HepG2 (cell line): ENCODE results near the gene ZNF189. TPM values are rescaled to one million over a fixed set of nuclear protein-coding genes. Genes with fewer than 3 reads are reported as not detected.
A peak's percentile ranks its signal among the peaks of the same experiment; 100 is the strongest.

ENCODE experiments used
- AHDC1 ChIP-seq: sonication (generic); formaldehyde crosslinking; IDR thresholded peaks from 2 replicates; pipeline ENCODE4 v1.5.1; 2020; ENCODE audit warnings: mild to moderate bottlenecking, missing genetic modification reagents, borderline replicate concordance
- ATF7 ChIP-seq, 2 experiments: fragments of 450-650 bp in 1 of 2; sonication (generic) in 1 of 2; formaldehyde crosslinking in 1 of 2; IDR thresholded peaks; 2 replicates each; pipeline versions ENCODE4 v1.4.0 to v1.6.1; 2016 to 2020; ENCODE audit warnings: antibody characterized with exemption in 1 of 2, mild to moderate bottlenecking in 1 of 2, missing genetic modification reagents in 1 of 2
- DBP ChIP-seq: sonication (generic); formaldehyde crosslinking; IDR thresholded peaks from 2 replicates; pipeline ENCODE4 v1.4.0; 2020; ENCODE audit warnings: missing genetic modification reagents; ENCODE audit errors: not compliant biosample characterization
- EZH2 ChIP-seq: conservative IDR thresholded peaks from 2 replicates; pipeline ENCODE4 v1.6.1; 2012; ENCODE audit warnings: mild to moderate bottlenecking, low read depth, low read length, moderate library complexity
- FOXP4 ChIP-seq: sonication (generic); formaldehyde crosslinking; IDR thresholded peaks from 2 replicates; pipeline ENCODE4 v1.4.0; 2020; ENCODE audit warnings: missing genetic modification reagents
- HMG20A ChIP-seq: IDR thresholded peaks from 2 replicates; pipeline ENCODE4 v1.6.1; 2016; ENCODE audit warnings: borderline replicate concordance
- HOXA5 ChIP-seq: sonication (generic); formaldehyde crosslinking; IDR thresholded peaks from 2 replicates; pipeline ENCODE4 v1.4.0; 2020; ENCODE audit warnings: missing genetic modification reagents
- IRF2 ChIP-seq: IDR thresholded peaks from 2 replicates; pipeline ENCODE4 v1.6.1; 2018; ENCODE audit warnings: missing genetic modification reagents, missing compliant biosample characterization
- KDM2A ChIP-seq: sonication (generic); formaldehyde crosslinking; IDR thresholded peaks from 2 replicates; pipeline ENCODE4 v1.4.0; 2020; ENCODE audit warnings: low read depth, missing genetic modification reagents, borderline replicate concordance
- NFKB2 ChIP-seq: sonication (generic); formaldehyde crosslinking; IDR thresholded peaks from 2 replicates; pipeline ENCODE4 v1.4.0; 2020; ENCODE audit warnings: missing genetic modification reagents, borderline replicate concordance
- NFRKB ChIP-seq: fragments of 450-650 bp; IDR thresholded peaks from 2 replicates; pipeline ENCODE4 v1.6.1; 2017
- PHB2 ChIP-seq: fragments of 450-650 bp; IDR thresholded peaks from 2 replicates; pipeline ENCODE4 v1.6.1; 2018; ENCODE audit not compliant: partially characterized antibody
- SUZ12 ChIP-seq: fragments of 150-350 bp; IDR thresholded peaks from 2 replicates; pipeline ENCODE4 v1.6.1; 2014; ENCODE audit warnings: low read depth, low read length
- TAF1 ChIP-seq: sonication (generic); formaldehyde crosslinking; IDR thresholded peaks from 2 replicates; pipeline ENCODE4 v1.4.0; 2020; ENCODE audit warnings: missing genetic modification reagents
- THAP11 ChIP-seq: IDR thresholded peaks from 2 replicates; pipeline ENCODE4 v1.6.1; 2016; ENCODE audit warnings: missing biosample characterization, missing genetic modification reagents
- U2AF2 ChIP-seq: fragments of 200-400 bp; formaldehyde crosslinking; IDR thresholded peaks from 2 replicates; pipeline ENCODE4 v1.6.1; 2017; ENCODE audit warnings: low read depth, mild to moderate bottlenecking, low read length
- ZBTB1 ChIP-seq: sonication (generic); formaldehyde crosslinking; IDR thresholded peaks from 2 replicates; pipeline ENCODE4 v1.4.0; 2020; ENCODE audit warnings: missing genetic modification reagents, borderline replicate concordance
- ZFP36L1 ChIP-seq: sonication (generic); formaldehyde crosslinking; IDR thresholded peaks from 2 replicates; pipeline ENCODE4 v1.8.0; 2022; ENCODE audit warnings: mild to moderate bottlenecking, missing genetic modification reagents, moderate library complexity
- ZNF337 ChIP-seq: sonication (generic); formaldehyde crosslinking; IDR thresholded peaks from 2 replicates; pipeline ENCODE4 v1.5.1; 2020; ENCODE audit warnings: missing genetic modification reagents, low read depth, mild to moderate bottlenecking, borderline replicate concordance
- ZNF691 ChIP-seq: sonication (generic); formaldehyde crosslinking; IDR thresholded peaks from 2 replicates; pipeline ENCODE4 v1.4.0; 2020; ENCODE audit warnings: missing genetic modification reagents, low read depth, mild to moderate bottlenecking, borderline replicate concordance
- ZNF7 ChIP-seq: IDR thresholded peaks from 2 replicates; pipeline ENCODE4 v1.6.1; 2016; ENCODE audit warnings: missing biosample characterization, missing genetic modification reagents
- polyA plus RNA-seq, 8 experiments: library from polyadenylated mRNA; depleted of rRNA in 3 of 8; stranded (reverse) in 7 of 8; unstranded in 1 of 8; fragments of >200 nt; fragmentation: Illumina TruSeq in 4 of 8; extraction: Trizol in 4 of 8; gene quantifications; 2 replicates each; pipeline versions ENCODE4 v1.2.1 to v1.2.3, GENCODE V29; 2011 to 2016; ENCODE audit warnings: low read depth in 4 of 8, missing spikeins in 1 of 8, mixed read lengths in 1 of 8; ENCODE audit not compliant: insufficient read depth in 1 of 8
- total RNA-seq, 5 experiments: library from RNA; depleted of rRNA; stranded (reverse); fragments of >200 nt; fragmentation: Illumina TruSeq; extraction: Trizol; gene quantifications; 2 replicates each; pipeline ENCODE4 v1.2.3, GENCODE V29; 2016; ENCODE audit warnings: low read depth in 1 of 5

The ZNF189 gene
- total and polyA plus RNA-seq, 2 of the 13 experiments (the other 11 are each of a cell fraction or from before 2014, with no cell fraction given) = 8.4 to 50.0 TPM

- TF ChIP-seq ZBTB1 (CRISPR knock-in tag) = no peak
- TF ChIP-seq U2AF2 = no peak
- TF ChIP-seq THAP11 (CRISPR knock-in tag) = peak; percentile 50
- TF ChIP-seq ZFP36L1 (CRISPR knock-in tag) = no peak; the same call in 1 of the 2 replicates
- TF ChIP-seq TAF1 (CRISPR knock-in tag) = no peak
- no peak for TF ChIP-seq KDM2A (CRISPR knock-in tag)
- TF ChIP-seq ZNF7 (CRISPR knock-in tag) = no peak
- TF ChIP-seq AHDC1 (CRISPR knock-in tag) = peak; percentile 47; the same call in 1 of the 2 replicates
- TF ChIP-seq ZNF691 (CRISPR knock-in tag) = no peak
- TF ChIP-seq NFRKB = no peak
- TF ChIP-seq FOXP4 = peak; percentile 38; the same call in 1 of the 2 replicates
- TF ChIP-seq HMG20A (CRISPR knock-in tag) = peak; percentile 52; the same call in 1 of the 2 replicates
- TF ChIP-seq PHB2 = no peak
- TF ChIP-seq IRF2 = 0 out of 2 replicates have a peak, but pooled peaks have one; percentile 14
- TF ChIP-seq SUZ12 = no peak
- no peak for TF ChIP-seq DBP
- TF ChIP-seq HOXA5 (CRISPR knock-in tag) = 0 out of 2 replicates have a peak, but pooled peaks have one; percentile 51
- TF ChIP-seq ZNF337 (CRISPR knock-in tag) = no peak
- TF ChIP-seq EZH2 = no peak
- TF ChIP-seq ATF7 (IDR thresholded peaks at IDR 0.05) = no peak
- no peak for TF ChIP-seq ATF7 (CRISPR knock-in tag; IDR thresholded peaks at IDR 0.05)
- no peak for TF ChIP-seq NFKB2
Measured at GRCh38 chr9:101366038-101366756, 32.5 kb upstream of the ZNF189 start (continued).
